Measurements from ENCODE around the gene KSR2. TPM values are rescaled to one million over a fixed set of nuclear protein-coding genes. Genes with fewer than 3 reads are reported as not detected.

The KSR2 gene
- total RNA-seq, 1 experiment from 2014 or later, result 1.3 TPM

GRCh38 chr12:117524806-117525205, 444.0 kb downstream of the KSR2 start:
- Histone ChIP-seq H3K14ac (ENCODE audit: insufficient read depth, low read length) (no peak overlapping the region), H4K20me1 (ENCODE audit: control insufficient read depth, insufficient read depth, insufficient read length) (no peaks in the 10 kb centered on the region), H2BK5ac (ENCODE audit: insufficient read length, low read length) (no peak overlapping the region), H3K4ac (ENCODE audit: low read depth, low read length) (no peak overlapping the region), H3K4me1 (ENCODE audit: insufficient read depth, low read length) (no peaks in the 10 kb centered on the region), H4K8ac (replicated peaks; ENCODE audit: insufficient read length, low read depth, low read length) (no peak overlapping the region), H4K91ac (ENCODE audit: insufficient read length, low read depth, low read length) (no peak overlapping the region), H3K9ac (ENCODE audit: extremely low read depth, insufficient read length, low read length) (no peak overlapping the region), H3K56ac (ENCODE audit: insufficient read length, low read depth, low read length) (no peak overlapping the region), H2AK5ac (ENCODE audit: insufficient read length, low read length) (no peak overlapping the region), H2BK120ac (ENCODE audit: low read depth, low read length, poor library complexity, severe bottlenecking) (no peak overlapping the region), H3K23ac (ENCODE audit: insufficient read length, low read depth, low read length) (no peak overlapping the region), H2BK15ac (ENCODE audit: low read depth, low read length) (no peak overlapping the region), H4K5ac (ENCODE audit: insufficient read length, low read depth, low read length) (no peak overlapping the region), H3K79me1 (ENCODE audit: insufficient read depth, low read depth, low read length, poor library complexity, severe bottlenecking) (no peaks in the 10 kb centered on the region), H3K79me2 (ENCODE audit: insufficient read depth, low read length) (no peaks in the 10 kb centered on the region), H2BK12ac (ENCODE audit: insufficient read length, low read depth, low read length) (no peak overlapping the region), H3K23me2 (ENCODE audit: insufficient read length, low read depth, low read length, poor library complexity, severe bottlenecking) (no peaks in the 10 kb centered on the region), H3K27me3 (ENCODE audit: insufficient read depth, low read length) (no peaks in the 10 kb centered on the region), H2BK20ac (ENCODE audit: low read depth, low read length, poor library complexity, severe bottlenecking) (no peak overlapping the region), H3K27ac (ENCODE audit: insufficient read length, low read depth, low read length) (no peak overlapping the region), H3K18ac (ENCODE audit: insufficient read length, low read depth, low read length) (no peak overlapping the region), H3K4me2 (ENCODE audit: insufficient read depth, insufficient read length, low read length) (no peak overlapping the region), H3T11ph (ENCODE audit: low read length) (no peak overlapping the region), H2AFZ (ENCODE audit: low read length) (no peak overlapping the region), H3K9me3 (ENCODE audit: control insufficient read depth, low read depth, low read length) (no peaks in the 10 kb centered on the region)
- H3K4me1 Mint-ChIP-seq, result no peaks in the 10 kb centered on the region; a peak in 2 of 4 replicates
- H3K27me3 Mint-ChIP-seq (ENCODE audit: low read depth), result peaks cover 2% of the 10 kb centered on the region; the same call in 1 of the 2 replicates
- no peak for DNase-seq
- TF ChIP-seq CTCF (conservative IDR thresholded peaks at IDR 0.05), result no peak
- no peaks in the 10 kb centered on the region; a peak in 1 of 7 replicates for H3K36me3 Mint-ChIP-seq (ENCODE audit: insufficient read depth in 1 of 3, low read depth in 3 of 3)
- no CpG with 5 or more reads among the region's 17 CpGs for WGBS (ENCODE audit: extremely low coverage, insufficient read length, low lambda C conversion rate)
- H3K4me3 Mint-ChIP-seq, result no peak overlapping the region
- H3K27ac Mint-ChIP-seq, result no peak overlapping the region
- H3K9me3 Mint-ChIP-seq, result no peaks in the 10 kb centered on the region

Measured in H9 (cell line).